Measurements from ENCODE around the gene MRGPRX2.

Gene MRGPRX2

DNA sequence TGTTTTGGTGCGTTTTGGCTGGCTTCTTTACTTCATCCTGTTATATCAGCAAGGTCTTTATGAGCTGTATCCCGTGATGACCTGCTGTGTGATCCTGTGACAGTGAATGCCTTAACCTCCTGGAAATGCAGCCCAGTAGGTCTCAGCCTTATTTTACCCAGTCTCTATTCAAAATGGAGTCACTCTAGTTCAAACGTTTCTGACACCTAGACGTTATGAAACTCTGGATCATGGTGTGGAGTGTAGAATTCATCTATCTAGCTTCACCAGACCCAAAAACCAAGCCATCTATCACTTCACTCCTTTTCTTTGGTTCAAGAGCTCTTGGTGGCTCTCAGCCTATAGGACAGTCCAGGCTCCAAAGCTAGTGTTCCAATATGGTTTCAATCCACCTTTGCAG is 28.3 kb upstream of the MRGPRX2 start:
- no peak overlapping the region for H3K4me3 ChIP-seq (ENCODE audit: low read depth, low read length)
- TF ChIP-seq, protein P1, sequence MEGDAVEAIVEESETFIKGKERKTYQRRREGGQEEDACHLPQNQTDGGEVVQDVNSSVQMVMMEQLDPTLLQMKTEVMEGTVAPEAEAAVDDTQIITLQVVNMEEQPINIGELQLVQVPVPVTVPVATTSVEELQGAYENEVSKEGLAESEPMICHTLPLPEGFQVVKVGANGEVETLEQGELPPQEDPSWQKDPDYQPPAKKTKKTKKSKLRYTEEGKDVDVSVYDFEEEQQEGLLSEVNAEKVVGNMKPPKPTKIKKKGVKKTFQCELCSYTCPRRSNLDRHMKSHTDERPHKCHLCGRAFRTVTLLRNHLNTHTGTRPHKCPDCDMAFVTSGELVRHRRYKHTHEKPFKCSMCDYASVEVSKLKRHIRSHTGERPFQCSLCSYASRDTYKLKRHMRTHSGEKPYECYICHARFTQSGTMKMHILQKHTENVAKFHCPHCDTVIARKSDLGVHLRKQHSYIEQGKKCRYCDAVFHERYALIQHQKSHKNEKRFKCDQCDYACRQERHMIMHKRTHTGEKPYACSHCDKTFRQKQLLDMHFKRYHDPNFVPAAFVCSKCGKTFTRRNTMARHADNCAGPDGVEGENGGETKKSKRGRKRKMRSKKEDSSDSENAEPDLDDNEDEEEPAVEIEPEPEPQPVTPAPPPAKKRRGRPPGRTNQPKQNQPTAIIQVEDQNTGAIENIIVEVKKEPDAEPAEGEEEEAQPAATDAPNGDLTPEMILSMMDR (IDR thresholded peaks at IDR 0.05; ENCODE audit: low read depth, low read length) = no peak

DNA sequence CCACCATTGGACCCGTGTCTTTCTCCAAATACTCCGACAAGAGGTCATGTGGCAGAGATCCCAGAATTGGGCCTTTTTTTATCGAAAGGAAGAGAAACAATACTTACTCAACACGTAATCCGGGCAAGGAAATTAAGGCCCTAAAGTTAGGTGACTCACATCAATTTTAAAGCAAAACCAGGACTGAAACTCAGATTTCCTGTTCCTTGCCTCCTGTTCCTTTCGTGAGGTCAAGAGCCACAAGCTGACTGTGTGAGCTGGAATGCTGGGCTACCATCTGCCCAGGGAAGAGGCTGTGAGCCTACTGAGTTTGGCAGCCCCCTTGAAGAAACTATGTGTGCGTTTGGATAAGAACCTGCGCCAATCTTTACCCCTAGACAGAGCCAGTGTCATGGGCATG is 27.1 kb upstream of the MRGPRX2 start:
- H3K4me3 ChIP-seq (ENCODE audit: low read depth, low read length) = no peak overlapping the region
- TF ChIP-seq, protein P1 (IDR thresholded peaks at IDR 0.05; ENCODE audit: low read depth, low read length) = no peak

DNA sequence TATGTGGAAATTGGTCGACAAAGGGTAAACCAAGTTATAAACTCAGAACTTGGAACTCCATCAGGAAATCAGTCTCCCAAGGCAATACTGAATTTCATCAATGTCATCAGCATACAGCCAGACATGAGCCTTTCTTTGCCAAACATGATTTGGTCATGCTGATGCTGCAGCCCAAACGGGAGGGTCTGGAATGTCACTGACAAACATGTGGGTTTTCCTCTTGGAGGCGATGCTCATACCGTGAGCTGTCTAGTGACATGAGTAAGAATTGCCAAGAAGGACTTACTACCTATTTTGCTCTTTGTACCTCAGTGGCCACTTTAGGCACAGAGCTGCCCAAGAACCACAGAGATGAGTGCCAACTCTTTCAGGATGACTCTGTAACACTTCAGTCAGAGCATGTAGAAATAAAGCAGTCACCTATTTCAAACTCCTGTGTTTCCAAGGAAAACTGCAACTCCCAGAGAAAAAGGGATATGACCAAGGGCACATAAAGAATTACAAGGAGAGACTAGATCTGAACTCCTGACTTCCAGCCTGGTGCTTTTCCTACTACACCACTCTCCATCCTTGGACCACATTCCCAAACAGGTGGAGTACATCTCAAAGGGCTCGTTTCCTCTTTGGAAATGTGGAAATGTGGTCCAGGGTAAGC is 24.3 kb upstream of the MRGPRX2 start:
- H3K4me3 ChIP-seq (ENCODE audit: low read depth, low read length) = no peak overlapping the region
- TF ChIP-seq, protein P1 (IDR thresholded peaks at IDR 0.05; ENCODE audit: low read depth, low read length) = no peak

DNA sequence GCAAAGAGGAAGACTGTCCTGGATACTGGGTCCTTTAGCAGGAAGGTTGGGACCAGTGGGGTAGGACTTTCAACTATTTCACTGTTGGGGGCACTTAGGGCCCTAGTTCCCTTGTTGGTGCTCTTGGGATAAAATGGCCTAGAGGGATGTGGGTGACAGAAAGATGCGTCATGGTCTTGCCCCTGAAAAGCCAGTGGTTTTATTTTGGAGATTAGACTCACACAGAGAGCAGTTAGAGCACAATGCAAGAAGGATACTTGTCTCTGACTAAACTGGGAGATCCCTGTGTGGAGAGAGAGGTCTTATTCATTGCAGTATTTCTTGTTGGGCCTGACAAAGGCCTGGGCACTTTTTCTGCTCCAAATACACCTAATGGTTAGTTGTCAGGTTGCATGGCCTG is 22.6 kb upstream of the MRGPRX2 start:
- TF ChIP-seq, protein P1 (IDR thresholded peaks at IDR 0.05; ENCODE audit: low read depth, low read length) = no peak
- H3K4me3 ChIP-seq (ENCODE audit: low read depth, low read length) = no peak overlapping the region

GRCh38 chr11:19080579-19080993 is 20.1 kb upstream of the MRGPRX2 start:
- TF ChIP-seq, protein P1 (IDR thresholded peaks at IDR 0.05; ENCODE audit: low read depth, low read length) = no peak
- H3K4me3 ChIP-seq (ENCODE audit: low read depth, low read length) = no peak overlapping the region

DNA sequence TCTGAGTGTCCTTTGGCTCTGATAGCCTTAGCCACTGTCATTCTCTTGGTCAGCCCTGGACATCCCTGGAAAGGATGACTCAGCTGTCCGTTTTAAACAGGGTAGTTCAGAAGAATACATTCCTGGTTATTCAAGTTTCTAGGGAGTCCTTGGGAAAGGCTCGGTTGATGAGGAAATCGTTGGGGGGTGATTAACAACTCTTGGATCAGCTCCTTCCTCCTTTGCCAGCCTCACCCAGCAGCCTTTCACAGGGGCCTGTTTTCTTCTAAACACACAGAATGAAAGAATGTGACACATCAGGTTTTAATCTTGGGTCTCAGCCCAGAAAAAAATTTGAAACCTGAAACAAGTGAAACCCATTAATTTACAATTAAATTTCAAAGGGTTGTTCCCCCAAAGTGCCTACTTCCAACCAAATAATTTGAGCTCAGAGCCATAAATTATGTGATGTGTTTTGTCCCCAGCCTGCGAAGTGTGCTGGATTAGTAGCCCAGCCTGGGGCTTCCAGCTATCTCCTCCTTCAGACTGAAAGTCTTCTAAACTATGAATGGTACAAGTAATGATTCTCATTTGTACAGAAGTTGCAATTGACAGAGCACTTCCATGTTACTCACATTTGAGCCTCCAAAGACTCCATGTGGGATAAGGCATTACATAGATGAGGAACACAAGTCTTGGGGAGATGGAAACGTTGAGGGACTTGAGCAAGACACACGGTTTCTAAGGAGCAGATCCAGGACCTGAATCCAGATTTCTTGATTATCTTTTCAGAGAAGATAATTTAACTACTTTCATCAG is 19.3 kb upstream of the MRGPRX2 start:
- TF ChIP-seq, protein P1 (IDR thresholded peaks at IDR 0.05; ENCODE audit: low read depth, low read length) = no peak
- H3K4me3 ChIP-seq (ENCODE audit: low read depth, low read length) = no peak overlapping the region

GRCh38 chr11:19077965-19078364 is 17.4 kb upstream of the MRGPRX2 start:
- H3K4me3 ChIP-seq (ENCODE audit: low read depth, low read length) = no peak overlapping the region
- TF ChIP-seq, protein P1 (IDR thresholded peaks at IDR 0.05; ENCODE audit: low read depth, low read length) = no peak
